Choroid plexus epithelial cell (primary cell): Measurements from ENCODE around the gene AKT1S1.

Experiments used
- DNase-seq: peaks from one replicate; pipeline ENCODE4 v3.0.0-alpha.2; 2010; ENCODE audit warnings: low read depth
- H3K4me3 ChIP-seq: 2 replicates; pipeline ENCODE4 v1.5.1; 2011; ENCODE audit warnings: low read depth, mild to moderate bottlenecking, control low read depth, low read length, moderate library complexity
- TF ChIP-seq, protein P1 (sequence below): conservative IDR thresholded peaks from 2 replicates; pipeline ENCODE4 v1.5.1; 2011; ENCODE audit warnings: low read depth, mild to moderate bottlenecking, control low read depth, inconsistent platforms, low read length, moderate library complexity

The AKT1S1 gene

DNA sequence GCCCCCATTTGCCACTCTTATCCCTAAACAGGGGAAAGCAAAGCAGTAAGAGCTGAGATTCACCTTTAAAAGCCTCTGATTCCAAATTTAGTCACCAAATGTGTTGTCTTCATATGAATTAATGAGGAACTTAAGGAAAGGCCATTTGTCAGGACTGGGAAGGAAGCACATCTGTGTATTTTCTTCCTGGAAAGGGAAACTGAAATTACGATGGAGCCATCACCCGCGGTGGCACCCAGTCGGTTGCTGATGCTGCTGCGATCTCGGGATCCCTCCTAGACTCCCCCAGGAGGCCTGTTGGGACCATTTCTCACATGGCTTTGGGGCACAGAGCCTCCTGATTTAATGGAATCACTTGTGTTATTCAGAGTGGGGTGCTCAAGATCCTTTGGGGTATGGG is 27.0 kb upstream of the AKT1S1 start:
- no peak overlapping the region for H3K4me3 ChIP-seq
- TF ChIP-seq, protein P1, sequence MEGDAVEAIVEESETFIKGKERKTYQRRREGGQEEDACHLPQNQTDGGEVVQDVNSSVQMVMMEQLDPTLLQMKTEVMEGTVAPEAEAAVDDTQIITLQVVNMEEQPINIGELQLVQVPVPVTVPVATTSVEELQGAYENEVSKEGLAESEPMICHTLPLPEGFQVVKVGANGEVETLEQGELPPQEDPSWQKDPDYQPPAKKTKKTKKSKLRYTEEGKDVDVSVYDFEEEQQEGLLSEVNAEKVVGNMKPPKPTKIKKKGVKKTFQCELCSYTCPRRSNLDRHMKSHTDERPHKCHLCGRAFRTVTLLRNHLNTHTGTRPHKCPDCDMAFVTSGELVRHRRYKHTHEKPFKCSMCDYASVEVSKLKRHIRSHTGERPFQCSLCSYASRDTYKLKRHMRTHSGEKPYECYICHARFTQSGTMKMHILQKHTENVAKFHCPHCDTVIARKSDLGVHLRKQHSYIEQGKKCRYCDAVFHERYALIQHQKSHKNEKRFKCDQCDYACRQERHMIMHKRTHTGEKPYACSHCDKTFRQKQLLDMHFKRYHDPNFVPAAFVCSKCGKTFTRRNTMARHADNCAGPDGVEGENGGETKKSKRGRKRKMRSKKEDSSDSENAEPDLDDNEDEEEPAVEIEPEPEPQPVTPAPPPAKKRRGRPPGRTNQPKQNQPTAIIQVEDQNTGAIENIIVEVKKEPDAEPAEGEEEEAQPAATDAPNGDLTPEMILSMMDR, result no peak

GRCh38 chr19:49896863-49897621 is 19.9 kb upstream of the AKT1S1 start, which contains the start of gene IL4I1:
IL4I1 (minus strand) TSS chr19:49896887; CDS start chr19:49896160, 727 bp downstream.
- no peak for DNase-seq
- no peak within 1 kb of the TSS for H3K4me3 ChIP-seq
- TF ChIP-seq, protein P1, result no peak

More for the DNA sequence above, 27.0 kb upstream of the AKT1S1 start:
- no peak for DNase-seq

DNA sequence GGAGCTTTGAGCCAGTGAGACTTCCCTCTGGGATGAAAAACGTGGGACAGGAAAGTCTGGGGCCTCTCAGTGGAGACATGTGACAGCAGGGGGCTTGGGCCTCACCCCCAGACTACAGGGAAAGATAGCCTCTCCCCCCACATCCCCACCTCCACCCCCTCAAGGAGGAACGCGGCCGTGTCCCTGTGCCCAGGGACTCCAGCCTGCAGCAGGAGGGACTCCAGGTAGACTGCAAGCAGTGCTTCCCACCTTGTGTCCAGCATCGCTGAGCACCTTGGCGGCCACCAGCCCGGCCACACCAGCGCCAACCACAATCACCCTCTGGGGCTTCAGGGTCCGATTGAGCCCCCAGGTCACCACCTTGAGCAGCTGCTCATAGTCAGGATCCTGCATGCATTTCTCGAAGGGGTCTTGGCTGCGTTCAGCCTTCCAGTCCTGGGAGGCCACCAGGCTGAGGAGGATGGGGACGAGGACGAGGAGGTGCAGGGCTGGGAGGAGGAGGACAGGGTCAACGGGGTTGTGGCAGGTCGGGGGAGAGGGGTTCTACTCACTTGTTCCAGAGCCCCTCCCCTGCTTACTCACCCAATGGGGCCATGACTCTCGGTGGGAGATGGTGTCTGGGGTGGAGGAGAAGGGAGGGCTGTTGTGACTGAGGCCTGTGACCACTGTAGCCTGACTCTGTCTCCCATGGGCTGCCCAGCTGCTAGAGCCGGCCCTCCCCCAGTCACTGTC is 18.6 kb upstream of the AKT1S1 start:
- no peak overlapping the region for H3K4me3 ChIP-seq
- no peak for DNase-seq
- TF ChIP-seq, protein P1, result no peak

GRCh38 chr19:49894879-49895565 is 17.9 kb upstream of the AKT1S1 start:
- no peak overlapping the region for H3K4me3 ChIP-seq
- TF ChIP-seq, protein P1, result no peak
- DNase-seq, result no peak

- TF ChIP-seq, protein P1, result no peak
- no peak overlapping the region for H3K4me3 ChIP-seq
- no peak for DNase-seq
These were observed 17.0 kb upstream of the AKT1S1 start for GRCh38 chr19:49894011-49894664.

DNA sequence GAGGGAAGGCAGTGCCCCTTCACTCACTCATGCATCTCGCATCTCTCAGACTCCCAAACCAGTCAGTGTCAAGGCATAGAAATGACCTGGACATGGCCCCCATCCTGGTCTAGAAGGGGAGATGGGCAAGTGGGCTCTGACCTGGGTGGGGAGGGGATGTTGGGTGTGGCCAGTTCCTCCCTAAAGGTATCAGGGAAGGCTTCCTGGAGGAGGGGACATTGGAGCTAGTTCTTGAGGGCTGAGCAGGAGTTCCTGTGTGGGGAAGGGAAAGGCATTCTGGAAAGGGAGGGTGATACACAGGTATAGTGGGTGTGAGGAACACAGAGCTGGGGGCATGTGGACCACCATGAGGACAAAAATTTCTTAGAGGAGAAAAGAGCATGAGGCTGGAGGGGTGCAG is 15.6 kb upstream of the AKT1S1 start:
- TF ChIP-seq, protein P1, result no peak
- no peak overlapping the region for H3K4me3 ChIP-seq
- no peak for DNase-seq
